ENCODE measurements around the gene BCAP31.

- TF ChIP-seq ZNF274 (IDR thresholded peaks at IDR 0.05; ENCODE audit: low read depth, low read length) (no peak), YY1 (IDR thresholded peaks at IDR 0.05; ENCODE audit: insufficient read depth, insufficient read length) (no peak), SUZ12 (IDR thresholded peaks at IDR 0.05; ENCODE audit: extremely low read depth, insufficient read depth, insufficient read length) (no peak)
Observed at GRCh38 chrX:153692611-153693156, 31.5 kb downstream of the BCAP31 start.
